Natural killer cell (primary cell): Measurements from ENCODE around the gene CC2D1A. TPM values are rescaled to one million over a fixed set of nuclear protein-coding genes. Genes with fewer than 3 reads are reported as not detected.

ENCODE experiments used
- ATAC-seq, 3 donors: fragments of 150-1000 bp in 2 of 3; fragments of 200-7000 bp in 1 of 3; cut with Tn5 transposase; 1 replicate in 1 of 3; 2 replicates in 2 of 3; pipeline ENCODE4 v1.10.0; 2021; ENCODE audit warnings: mild to moderate bottlenecking in 2 of 3, moderate library complexity in 2 of 3
- DNase-seq, 2 donors: peaks; one replicate each; pipeline versions ENCODE4 v3.0.0 to v3.0.0-alpha.2; 2013 to 2021; ENCODE audit warnings: mixed read lengths in 1 of 2
- H3K27ac ChIP-seq: one replicate; pipeline ENCODE4 v1.5.1; 2013; ENCODE audit warnings: mild to moderate bottlenecking, low read length
- H3K27me3 ChIP-seq: one replicate; pipeline ENCODE4 v1.6.1; 2013; ENCODE audit warnings: low read length; ENCODE audit not compliant: control insufficient read depth, insufficient read depth
- H3K36me3 ChIP-seq: one replicate; pipeline ENCODE4 v1.6.1; 2013; ENCODE audit warnings: low read length; ENCODE audit not compliant: control insufficient read depth, insufficient read depth
- H3K4me1 ChIP-seq: one replicate; pipeline ENCODE4 v1.6.1; 2013; ENCODE audit warnings: low read length; ENCODE audit not compliant: control insufficient read depth, insufficient read depth
- H3K4me3 ChIP-seq: one replicate; pipeline ENCODE4 v1.5.1; 2013; ENCODE audit warnings: low read length
- H3K9me3 ChIP-seq: one replicate; pipeline ENCODE4 v1.6.1; 2013; ENCODE audit warnings: low read length; ENCODE audit not compliant: control insufficient read depth, insufficient read depth
- H3K27ac Mint-ChIP-seq, 2 donors: one replicate each; pipeline ENCODE4 v1.8.0; 2022; ENCODE audit warnings: mild to moderate bottlenecking in 2 of 2, mixed read lengths in 2 of 2, moderate library complexity in 1 of 2
- H3K27me3 Mint-ChIP-seq, 2 donors: one replicate each; pipeline ENCODE4 v1.8.0; 2022; ENCODE audit warnings: low read depth in 2 of 2, mixed read lengths in 2 of 2
- H3K36me3 Mint-ChIP-seq: one replicate; pipeline ENCODE4 v1.8.0; 2022; ENCODE audit warnings: mixed read lengths
- H3K4me1 Mint-ChIP-seq, 2 donors: one replicate each; pipeline ENCODE4 v1.8.0; 2022; ENCODE audit warnings: mixed read lengths in 2 of 2
- H3K4me3 Mint-ChIP-seq: one replicate; pipeline ENCODE4 v1.8.0; 2022; ENCODE audit warnings: mild to moderate bottlenecking, moderate library complexity, mixed read lengths
- H3K9me3 Mint-ChIP-seq, 2 donors: one replicate each; pipeline ENCODE4 v1.8.0; 2022; ENCODE audit warnings: mixed read lengths in 2 of 2
- CTCF ChIP-seq: fragments of 200-600 bp; IDR thresholded peaks from one replicate; pipeline ENCODE4 v1.8.0; 2022; ENCODE audit warnings: antibody characterized with exemption
- WGBS: methylation state at CpG from one replicate; pipeline ENCODE4 v1.1.7; 2013; ENCODE audit warnings: missing lambda C conversion rate; ENCODE audit not compliant: insufficient coverage; 5-methylcytosine and 5-hydroxymethylcytosine counted together
- intact Hi-C: fragments of 100-400 bp; cut with micrococcal nuclease; formaldehyde crosslinking; loops from one replicate; pipeline ENCODE4 v1.14.2; 2022
- total RNA-seq, 4 donors: library from RNA; stranded (reverse); fragments of 120-200 nt in 1 of 4; gene quantifications; one replicate each; pipeline versions ENCODE4 v1.2.3 to v1.2.4, GENCODE V29; 2013 to 2022

The CC2D1A gene
- total RNA-seq, 3 donors from 2014 or later (not counting 1 experiment from before 2014, with no cell fraction given) = 42.8 to 49.3 (median 48.4) TPM

- Histone ChIP-seq H3K27me3 (no peaks in the 10 kb centered on the region), H3K36me3 (peaks cover 52% of the 10 kb centered on the region), H3K27ac (no peak overlapping the region), H3K4me3 (no peak overlapping the region), H3K9me3 (no peaks in the 10 kb centered on the region), H3K4me1 (no peaks in the 10 kb centered on the region)
- 94% methylated on average over 38 of the region's 39 CpGs for WGBS
- no peak for TF ChIP-seq CTCF
- intact Hi-C loops = no loop called here
- Mint-ChIP-seq H3K4me3 (no peak overlapping the region), H3K4me1 (no peaks in the 10 kb centered on the region), H3K36me3 (no peaks in the 10 kb centered on the region), H3K27me3 (no peaks in the 10 kb centered on the region), H3K27ac (peak overlapping the region; percentile 27 to 36), H3K9me3 (no peaks in the 10 kb centered on the region)
- no peak for ATAC-seq
- DNase-seq = no peak
Observed at GRCh38 chr19:13960863-13961784, 55.1 kb downstream of the CC2D1A start.

GRCh38 chr19:13961826-13962698 lies 56.1 kb downstream of the CC2D1A start:
- Histone ChIP-seq H3K36me3 (peaks cover 52% of the 10 kb centered on the region), H3K4me3 (no peak overlapping the region), H3K4me1 (no peaks in the 10 kb centered on the region), H3K27ac (no peak overlapping the region), H3K27me3 (no peaks in the 10 kb centered on the region), H3K9me3 (no peaks in the 10 kb centered on the region)
- intact Hi-C loops = no loop called here
- Mint-ChIP-seq H3K4me1 (no peaks in the 10 kb centered on the region), H3K27ac (peak overlapping the region in 1 of 2 donors; percentile 36), H3K27me3 (no peaks in the 10 kb centered on the region), H3K9me3 (no peaks in the 10 kb centered on the region), H3K36me3 (no peaks in the 10 kb centered on the region), H3K4me3 (no peak overlapping the region)
- no peak for DNase-seq
- 88% methylated on average over 52 of the region's 55 CpGs for WGBS
- TF ChIP-seq CTCF = no peak
- no peak for ATAC-seq

GRCh38 chr19:13962699-13963602 lies 57.0 kb downstream of the CC2D1A start:
- Mint-ChIP-seq H3K4me1 (no peaks in the 10 kb centered on the region), H3K9me3 (no peaks in the 10 kb centered on the region), H3K36me3 (no peaks in the 10 kb centered on the region), H3K4me3 (no peak overlapping the region), H3K27me3 (no peaks in the 10 kb centered on the region), H3K27ac (no peak overlapping the region)
- ATAC-seq (no peak), DNase-seq (no peak)
- intact Hi-C loops = no loop called here
- Histone ChIP-seq H3K4me3 (no peak overlapping the region), H3K9me3 (no peaks in the 10 kb centered on the region), H3K36me3 (peaks cover 48% of the 10 kb centered on the region), H3K27ac (no peak overlapping the region), H3K27me3 (no peaks in the 10 kb centered on the region), H3K4me1 (no peaks in the 10 kb centered on the region)
- no peak for TF ChIP-seq CTCF
- 96% methylated on average over 89 of the region's 89 CpGs for WGBS
